T-helper 1 cell treated with Interleukin-12 subunit alpha and Interleukin-12 subunit beta and Interleukin-4 antibody, amounts not matched to agents 30 ng/mL and 1 ng/mL, for 36 hours (primary cell): Measurements from ENCODE around the gene HES4. TPM values are rescaled to one million over a fixed set of nuclear protein-coding genes. Genes with fewer than 3 reads are reported as not detected.

Experiments used
- intact Hi-C: fragments of 100-400 bp; cut with micrococcal nuclease; formaldehyde crosslinking; loops from one replicate; pipeline ENCODE4 v1.15.1; 2024
- total RNA-seq: library from RNA; stranded (reverse); gene quantifications from 2 replicates; pipeline ENCODE4 v1.2.3, GENCODE V29; 2022

HES4 gene
- total RNA-seq = 0.39 and 0.46 TPM in 2 replicates

GRCh38 chr1:999725-1000356 lies at the start of gene HES4:
HES4 (minus strand) TSS chr1:1000097; CDS start chr1:999973, 124 bp downstream.
- intact Hi-C loops = loop anchor here (1.0 kb wide), 2 partner anchors 13 to 40 kb away; partner anchors contain the start of gene ISG15

GRCh38 chr1:1048765-1049164 lies 48.9 kb upstream of the HES4 start:
- intact Hi-C loops = no loop called here

- intact Hi-C loops = no loop called here
These were observed 48.1 kb upstream of the HES4 start for GRCh38 chr1:1047963-1048362.

- intact Hi-C loops = no loop called here
These were observed 47.5 kb upstream of the HES4 start for GRCh38 chr1:1047407-1047806.

GRCh38 chr1:1046767-1047166 lies 46.9 kb upstream of the HES4 start:
- intact Hi-C loops = no loop called here

- intact Hi-C loops = no loop called here
These were observed 46.3 kb upstream of the HES4 start for GRCh38 chr1:1046243-1046642.

GRCh38 chr1:1045129-1045528 lies 45.2 kb upstream of the HES4 start:
- intact Hi-C loops = no loop called here

- intact Hi-C loops = no loop called here
These were observed 44.7 kb upstream of the HES4 start for GRCh38 chr1:1044455-1045078.

GRCh38 chr1:1043921-1044320 lies 44.0 kb upstream of the HES4 start:
- intact Hi-C loops = no loop called here

- intact Hi-C loops = no loop called here
These were observed 43.5 kb upstream of the HES4 start for GRCh38 chr1:1043411-1043810.

- intact Hi-C loops = no loop called here
These were observed 42.9 kb upstream of the HES4 start for GRCh38 chr1:1042835-1043234.

GRCh38 chr1:1041873-1042272 lies 42.0 kb upstream of the HES4 start:
- intact Hi-C loops = loop anchor here (2.0 kb wide), 1 partner anchor 27 kb away; no protein-coding TSS in a partner anchor

- intact Hi-C loops = loop anchor here (2.0 kb wide), 1 partner anchor 28 kb away; no protein-coding TSS in a partner anchor
These were observed 41.2 kb upstream of the HES4 start for GRCh38 chr1:1041092-1041523.

GRCh38 chr1:1040004-1040991 lies 40.4 kb upstream of the HES4 start:
- intact Hi-C loops = loop anchor here (1.0 to 2.0 kb wide), 3 partner anchors 19 to 40 kb away; partner anchors contain the start of gene HES4

- intact Hi-C loops = loop anchor here (10.0 kb wide), 1 partner anchor 875 kb away; the partner anchor contains the start of genes CALML6 and TMEM52
These were observed 39.4 kb upstream of the HES4 start for GRCh38 chr1:1039145-1039910.

GRCh38 chr1:1038694-1039093 lies 38.8 kb upstream of the HES4 start:
- intact Hi-C loops = loop anchor here (10.0 kb wide), 1 partner anchor 876 kb away; the partner anchor contains the start of genes CALML6 and TMEM52

- intact Hi-C loops = loop anchor here (10.0 kb wide), 1 partner anchor 877 kb away; the partner anchor contains the start of genes CALML6 and TMEM52
These were observed 37.8 kb upstream of the HES4 start for GRCh38 chr1:1037366-1038327.

- intact Hi-C loops = loop anchor here (10.0 kb wide), 1 partner anchor 879 kb away; the partner anchor contains the start of genes CALML6 and TMEM52
These were observed 35.5 kb upstream of the HES4 start for GRCh38 chr1:1035291-1035943.

- intact Hi-C loops = loop anchor here (10.0 kb wide), 1 partner anchor 880 kb away; the partner anchor contains the start of genes CALML6 and TMEM52
These were observed 34.5 kb upstream of the HES4 start for GRCh38 chr1:1034439-1034781.
